Measurements from ENCODE around the gene API5.

DNA sequence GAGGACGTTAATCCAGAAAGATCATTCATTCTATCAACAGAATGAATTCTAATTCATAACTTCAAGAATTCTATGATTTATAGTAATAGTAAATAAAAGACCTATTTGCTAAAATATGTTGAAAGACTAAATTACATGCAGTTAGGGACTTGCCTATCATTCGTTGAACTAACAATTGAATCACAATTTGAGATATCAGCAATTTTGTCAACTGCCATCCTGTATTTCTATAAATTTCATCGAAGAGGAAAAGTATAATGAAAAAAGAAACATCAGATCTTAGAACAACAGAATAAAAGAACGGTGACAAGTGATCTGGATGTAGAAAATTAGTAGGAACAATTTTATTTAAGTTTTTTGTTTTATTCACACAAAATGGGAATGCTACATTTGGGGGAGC is 42.5 kb downstream of the API5 start:
- TF ChIP-seq GATA2 (IDR thresholded peaks at IDR 0.05; ENCODE audit: low read depth, low read length) (no peak), GATA3 (IDR thresholded peaks at IDR 0.05; ENCODE audit: low read depth, low read length) (no peak)
